BE2C (cell line): ENCODE data around the gene KRTDAP.
A peak's percentile ranks its signal among the peaks of the same experiment; 100 is the strongest.

Experiments used
- DNase-seq: peaks from one replicate; pipeline ENCODE4 v3.0.0-alpha.2; 2020
- H3K27me3 ChIP-seq: fragments of 250-450 bp; sonication (Bioruptor Pico); 2 replicates; pipeline ENCODE4 v1.5.1; 2020; ENCODE audit warnings: mild to moderate bottlenecking
- H3K36me3 ChIP-seq: fragments of 250-450 bp; sonication (Bioruptor Pico); 2 replicates; pipeline ENCODE4 v1.5.1; 2020; ENCODE audit warnings: mild to moderate bottlenecking
- H3K4me1 ChIP-seq: fragments of 250-450 bp; sonication (Bioruptor Pico); 2 replicates; pipeline ENCODE4 v1.5.1; 2020
- H3K4me3 ChIP-seq: 2 replicates; pipeline ENCODE4 v1.5.1; 2011; ENCODE audit warnings: low read depth, low read length
- H3K9me3 ChIP-seq: fragments of 250-450 bp; sonication (Bioruptor Pico); 2 replicates; pipeline ENCODE4 v1.5.1; 2020
- CTCF ChIP-seq: IDR thresholded peaks from 2 replicates; pipeline ENCODE4 v1.5.1; 2012; ENCODE audit warnings: mild to moderate bottlenecking, low read depth, low read length

Gene KRTDAP

GRCh38 chr19:35509861-35510625 lies 19.8 kb upstream of the KRTDAP start:
- peak; percentile 78 for DNase-seq
- no peaks in the 10 kb centered on the region for H3K9me3 ChIP-seq
- peaks cover 75% of the 10 kb centered on the region for H3K27me3 ChIP-seq
- TF ChIP-seq CTCF = peak; percentile 91
- no peak overlapping the region for H3K4me3 ChIP-seq
- no peaks in the 10 kb centered on the region for H3K36me3 ChIP-seq
- H3K4me1 ChIP-seq = no peaks in the 10 kb centered on the region

- Histone ChIP-seq H3K4me3 (no peak overlapping the region), H3K36me3 (no peaks in the 10 kb centered on the region), H3K9me3 (no peaks in the 10 kb centered on the region), H3K27me3 (peaks cover 78% of the 10 kb centered on the region), H3K4me1 (no peaks in the 10 kb centered on the region)
- DNase-seq = no peak
- TF ChIP-seq CTCF = no peak
These were observed 18.9 kb upstream of the KRTDAP start for GRCh38 chr19:35509018-35509652.

GRCh38 chr19:35508129-35508528 lies 17.9 kb upstream of the KRTDAP start:
- Histone ChIP-seq H3K36me3 (no peaks in the 10 kb centered on the region), H3K27me3 (peaks cover 81% of the 10 kb centered on the region)
- no peak for TF ChIP-seq CTCF

GRCh38 chr19:35507561-35507960 lies 17.3 kb upstream of the KRTDAP start:
- no peak for DNase-seq
- no peaks in the 10 kb centered on the region for H3K4me1 ChIP-seq
- H3K9me3 ChIP-seq = no peaks in the 10 kb centered on the region
- peaks cover 77% of the 10 kb centered on the region for H3K27me3 ChIP-seq
- no peak overlapping the region for H3K4me3 ChIP-seq
- no peak for TF ChIP-seq CTCF
- no peaks in the 10 kb centered on the region for H3K36me3 ChIP-seq

More at GRCh38 chr19:35508129-35508528, 17.9 kb upstream of the KRTDAP start:
- DNase-seq = no peak
- Histone ChIP-seq H3K4me1 (no peaks in the 10 kb centered on the region), H3K9me3 (no peaks in the 10 kb centered on the region), H3K4me3 (no peak overlapping the region)

- no peaks in the 10 kb centered on the region for H3K36me3 ChIP-seq
These were observed 15.7 kb upstream of the KRTDAP start for GRCh38 chr19:35506011-35506410.

More at GRCh38 chr19:35506011-35506410, 15.7 kb upstream of the KRTDAP start:
- DNase-seq = no peak
- H3K27me3 ChIP-seq = peaks cover 70% of the 10 kb centered on the region
- H3K4me3 ChIP-seq = no peak overlapping the region
- H3K4me1 ChIP-seq = no peaks in the 10 kb centered on the region
- no peak for TF ChIP-seq CTCF
- H3K9me3 ChIP-seq = no peaks in the 10 kb centered on the region
